Psoas muscle (tissue), 8 donors: Measurements from ENCODE around the gene PCOLCE2. TPM values are rescaled to one million over a fixed set of nuclear protein-coding genes. Genes with fewer than 3 reads are reported as not detected.

Experiments
- ATAC-seq, 4 donors: fragments of 200-7000 bp; cut with Tn5 transposase; one replicate each; pipeline ENCODE4 v1.9.1; 2020; ENCODE audit warnings: moderate library complexity in 3 of 4, mild to moderate bottlenecking in 2 of 4
- DNase-seq, 2 donors: peaks; one replicate each; pipeline ENCODE4 v3.0.0-alpha.2; 2020
- H3K27ac ChIP-seq: fragments of 200-600 bp; one replicate; pipeline ENCODE4 v1.8.0; 2022
- H3K27me3 ChIP-seq, 3 donors: fragments of 200-600 bp in 1 of 3; one replicate each; pipeline versions ENCODE4 v1.6.1 to v1.8.0; 2013 to 2022; ENCODE audit warnings: low read length in 2 of 3, mild to moderate bottlenecking in 2 of 3, moderate library complexity in 1 of 3; ENCODE audit not compliant: insufficient read depth in 3 of 3
- H3K36me3 ChIP-seq, 2 donors: fragments of 200-600 bp in 1 of 2; one replicate each; pipeline versions ENCODE4 v1.6.1 to v1.8.0; 2013 to 2022; ENCODE audit warnings: low read depth in 1 of 2, mild to moderate bottlenecking in 1 of 2, moderate library complexity in 1 of 2; ENCODE audit not compliant: insufficient read depth in 1 of 2
- H3K4me1 ChIP-seq: fragments of 200-600 bp; one replicate; pipeline ENCODE4 v1.8.0; 2022
- H3K4me3 ChIP-seq: fragments of 200-600 bp; one replicate; pipeline ENCODE4 v1.8.0; 2022; ENCODE audit warnings: mild to moderate bottlenecking
- H3K9me3 ChIP-seq: fragments of 200-600 bp; one replicate; pipeline ENCODE4 v1.8.0; 2022
- CTCF ChIP-seq: fragments of 200-600 bp; IDR thresholded peaks from one replicate; pipeline ENCODE4 v1.8.0; 2022; ENCODE audit warnings: antibody characterized with exemption
- WGBS, 3 donors: extraction: QIAGEN DNeasy Blood & Tissue Kit; methylation state at CpG; one replicate each; pipeline versions ENCODE4 v1.1.6 to v1.1.7; 2013; 5-methylcytosine and 5-hydroxymethylcytosine counted together
- intact Hi-C, 2 donors: fragments of 100-400 bp; cut with DNase I; formaldehyde crosslinking; loops; one replicate each; pipeline versions ENCODE4 v1.11.0 to v1.14.2; 2022
- polyA plus RNA-seq, 3 donors: library from polyadenylated mRNA; stranded (reverse); fragments of 200-250 nt; gene quantifications; one replicate each; pipeline ENCODE4 v1.2.3, GENCODE V29; 2013
- total RNA-seq, 4 donors: library from RNA; stranded (reverse); fragmentation: NEBNext Ultra II Directional in 2 of 4; extraction: Animal tissue kit (Norgen Biotek cat#: 25700) in 2 of 4; gene quantifications; one replicate each; pipeline versions ENCODE4 v1.2.1 to v1.2.4, GENCODE V29; 2021 to 2023
- donor health status: healthy with polysubstance abuse.
- donor health status: DM: no; HTN: no; CAD: no; lungs with moderate emphysema.
- donor health status: Bipolar disorder and iron deficiency.
- donor health status: healthy.
- donor health status: DM: yes; HTN: yes; CAD: no.
- donor health status: DM: no; HTN: no; CAD: no.
- donor health status: DM: no; HTN: no; CAD: no.
- donor health status: DM: yes; HTN: yes; CAD: no.

PCOLCE2 gene
- total and polyA plus RNA-seq, 7 donors, result 1.4 to 8.9 (median 3.6) TPM

- no peak for DNase-seq
These were observed 16.0 kb upstream of the PCOLCE2 start for GRCh38 chr3:142904639-142905436.

GRCh38 chr3:142902356-142902755, 13.5 kb upstream of the PCOLCE2 start:
- intact Hi-C loops, result no loop called here
- Histone ChIP-seq H3K9me3 (no peaks in the 10 kb centered on the region), H3K4me3 (no peak overlapping the region), H3K36me3 (no peaks in the 10 kb centered on the region), H3K27ac (no peak overlapping the region), H3K27me3 (peaks cover 0 to 6% (median 0%) of the 10 kb centered on the region in 3 donors), H3K4me1 (no peaks in the 10 kb centered on the region)
- ATAC-seq, result no peak
- WGBS, 3 donors, result 85 to 93% (median 88%) methylated on average over 2 of the region's 2 CpGs
- no peak for TF ChIP-seq CTCF
- no peak for DNase-seq

More at GRCh38 chr3:142904639-142905436, 16.0 kb upstream of the PCOLCE2 start:
- Histone ChIP-seq H3K36me3 (no peaks in the 10 kb centered on the region), H3K27me3 (peaks cover 0 to 6% (median 0%) of the 10 kb centered on the region in 3 donors), H3K4me1 (no peaks in the 10 kb centered on the region), H3K4me3 (no peak overlapping the region), H3K9me3 (no peaks in the 10 kb centered on the region), H3K27ac (no peak overlapping the region)
- intact Hi-C loops, result no loop called here
- 68 to 73% (median 72%) methylated on average over 11 of the region's 11 CpGs for WGBS, 3 donors
- no peak for TF ChIP-seq CTCF
- ATAC-seq, result no peak

- intact Hi-C loops, result no loop called here
- Histone ChIP-seq H3K4me3 (no peak overlapping the region), H3K36me3 (no peaks in the 10 kb centered on the region), H3K4me1 (no peaks in the 10 kb centered on the region), H3K9me3 (no peaks in the 10 kb centered on the region), H3K27ac (no peak overlapping the region), H3K27me3 (peaks cover 0 to 6% (median 0%) of the 10 kb centered on the region in 3 donors)
- 71 to 78% (median 74%) methylated on average over 3 of the region's 3 CpGs for WGBS, 3 donors
- no peak for DNase-seq
- ATAC-seq, result no peak
- no peak for TF ChIP-seq CTCF
These were observed 9.7 kb upstream of the PCOLCE2 start for GRCh38 chr3:142898346-142899213.

- TF ChIP-seq CTCF, result no peak
- no peak for ATAC-seq
- Histone ChIP-seq H3K4me1 (no peaks in the 10 kb centered on the region), H3K9me3 (no peaks in the 10 kb centered on the region), H3K27ac (no peak overlapping the region), H3K27me3 (peaks cover 0 to 6% (median 0%) of the 10 kb centered on the region in 3 donors), H3K36me3 (no peaks in the 10 kb centered on the region), H3K4me3 (no peak overlapping the region)
- WGBS, 3 donors, result 36 to 51% (median 49%) methylated on average over 2 of the region's 2 CpGs
- intact Hi-C loops, result no loop called here
- no peak for DNase-seq
These were observed 8.9 kb upstream of the PCOLCE2 start for GRCh38 chr3:142897807-142898206.
